Gastrocnemius medialis (tissue), 4 donors: ENCODE results near the gene RNU7-1.

Source experiments
- CTCF ChIP-seq, 5 experiments: fragments of 450-650 bp in 3 of 5; fragments of 200-600 bp in 2 of 5; sonication (generic) in 2 of 5; IDR thresholded peaks in 4 of 5; conservative IDR thresholded peaks in 1 of 5; 1 replicate in 4 of 5; 2 replicates in 1 of 5; pipeline ENCODE4 v1.5.1; 2016 to 2019; ENCODE audit warnings: antibody characterized with exemption in 5 of 5, mild to moderate bottlenecking in 3 of 5, moderate library complexity in 3 of 5
- POLR2A ChIP-seq, 2 donors: fragments of 450-650 bp; IDR thresholded peaks; one replicate each; pipeline ENCODE4 v1.6.1; 2017; ENCODE audit warnings: antibody characterized with exemption in 2 of 2, mild to moderate bottlenecking in 2 of 2, moderate library complexity in 2 of 2

GRCh38 chr12:6909421-6910145 is 34.0 kb upstream of the RNU7-1 start:
- no peak for TF ChIP-seq POLR2A (IDR thresholded peaks at IDR 0.05)
- no peak for TF ChIP-seq CTCF (IDR thresholded peaks at IDR 0.05 in 4 of 5, conservative IDR thresholded peaks at IDR 0.05 in 1 of 5)
